Activated CD4-positive, alpha-beta T cell treated with anti-CD3 and anti-CD28 coated beads, Interleukin-2, amount 10 ng/mL, durations not matched to agents 24 days and 14 days (primary cell): ENCODE results near the gene ARHGAP28. TPM values are rescaled to one million over a fixed set of nuclear protein-coding genes. Genes with fewer than 3 reads are reported as not detected.

Source experiments
- DNase-seq: peaks from one replicate; pipeline ENCODE4 v3.0.0; 2022
- H3K27ac Mint-ChIP-seq: one replicate; pipeline ENCODE4 v1.8.0; 2022; ENCODE audit warnings: mild to moderate bottlenecking, mixed read lengths
- H3K27me3 Mint-ChIP-seq: one replicate; pipeline ENCODE4 v1.8.0; 2022; ENCODE audit warnings: mixed read lengths
- H3K36me3 Mint-ChIP-seq: one replicate; pipeline ENCODE4 v1.8.0; 2022; ENCODE audit warnings: low read depth, mild to moderate bottlenecking, mixed read lengths
- H3K4me1 Mint-ChIP-seq: one replicate; pipeline ENCODE4 v1.8.0; 2021; ENCODE audit warnings: mixed read lengths
- H3K4me3 Mint-ChIP-seq: one replicate; pipeline ENCODE4 v1.8.0; 2022; ENCODE audit warnings: mild to moderate bottlenecking, moderate library complexity, mixed read lengths
- H3K9me3 Mint-ChIP-seq: one replicate; pipeline ENCODE4 v1.8.0; 2021; ENCODE audit warnings: mixed read lengths
- intact Hi-C: fragments of 100-400 bp; cut with micrococcal nuclease; formaldehyde crosslinking; loops from one replicate; pipeline ENCODE4 v1.15.1; 2023
- total RNA-seq: library from RNA; stranded (reverse); gene quantifications from 2 replicates; pipeline ENCODE4 v1.2.3, GENCODE V29; 2022

Gene ARHGAP28
- total RNA-seq, 1 donor from 2014 or later, result not detected

- H3K4me3 Mint-ChIP-seq, result no peak overlapping the region
- peak; percentile 59 for DNase-seq
- no peaks in the 10 kb centered on the region for H3K36me3 Mint-ChIP-seq
- no peak overlapping the region for H3K27ac Mint-ChIP-seq
- no peaks in the 10 kb centered on the region for H3K9me3 Mint-ChIP-seq
- intact Hi-C loops, result no loop called here
- no peaks in the 10 kb centered on the region for H3K4me1 Mint-ChIP-seq
- no peaks in the 10 kb centered on the region for H3K27me3 Mint-ChIP-seq
Observed at GRCh38 chr18:6885992-6886796, 156.7 kb downstream of the ARHGAP28 start.

GRCh38 chr18:6886797-6887330, 157.3 kb downstream of the ARHGAP28 start:
- intact Hi-C loops, result no loop called here
- Mint-ChIP-seq H3K27me3 (no peaks in the 10 kb centered on the region), H3K36me3 (no peaks in the 10 kb centered on the region), H3K27ac (no peak overlapping the region), H3K9me3 (no peaks in the 10 kb centered on the region), H3K4me1 (no peaks in the 10 kb centered on the region), H3K4me3 (no peak overlapping the region)
- no peak for DNase-seq

- H3K36me3 Mint-ChIP-seq, result no peaks in the 10 kb centered on the region
Observed at GRCh38 chr18:6891788-6892187, 162.3 kb downstream of the ARHGAP28 start.

GRCh38 chr18:6901286-6901926, 171.9 kb downstream of the ARHGAP28 start:
- no peak overlapping the region for H3K27ac Mint-ChIP-seq
- no peaks in the 10 kb centered on the region for H3K36me3 Mint-ChIP-seq
- H3K4me3 Mint-ChIP-seq, result no peak overlapping the region
- intact Hi-C loops, result no loop called here
- H3K4me1 Mint-ChIP-seq, result no peaks in the 10 kb centered on the region
- no peaks in the 10 kb centered on the region for H3K27me3 Mint-ChIP-seq
- DNase-seq, result no peak
- peaks cover 5% of the 10 kb centered on the region for H3K9me3 Mint-ChIP-seq

More at GRCh38 chr18:6891788-6892187, 162.3 kb downstream of the ARHGAP28 start:
- intact Hi-C loops, result no loop called here
- Mint-ChIP-seq H3K4me3 (no peak overlapping the region), H3K27me3 (no peaks in the 10 kb centered on the region), H3K9me3 (no peaks in the 10 kb centered on the region), H3K4me1 (no peaks in the 10 kb centered on the region), H3K27ac (no peak overlapping the region)
- no peak for DNase-seq

- Mint-ChIP-seq H3K4me3 (no peak overlapping the region), H3K27me3 (no peaks in the 10 kb centered on the region), H3K36me3 (no peaks in the 10 kb centered on the region), H3K27ac (no peak overlapping the region), H3K4me1 (no peaks in the 10 kb centered on the region), H3K9me3 (peaks cover 4% of the 10 kb centered on the region)
- intact Hi-C loops, result no loop called here
- DNase-seq, result no peak
Observed at GRCh38 chr18:6917072-6917471, 187.6 kb downstream of the ARHGAP28 start.

DNA sequence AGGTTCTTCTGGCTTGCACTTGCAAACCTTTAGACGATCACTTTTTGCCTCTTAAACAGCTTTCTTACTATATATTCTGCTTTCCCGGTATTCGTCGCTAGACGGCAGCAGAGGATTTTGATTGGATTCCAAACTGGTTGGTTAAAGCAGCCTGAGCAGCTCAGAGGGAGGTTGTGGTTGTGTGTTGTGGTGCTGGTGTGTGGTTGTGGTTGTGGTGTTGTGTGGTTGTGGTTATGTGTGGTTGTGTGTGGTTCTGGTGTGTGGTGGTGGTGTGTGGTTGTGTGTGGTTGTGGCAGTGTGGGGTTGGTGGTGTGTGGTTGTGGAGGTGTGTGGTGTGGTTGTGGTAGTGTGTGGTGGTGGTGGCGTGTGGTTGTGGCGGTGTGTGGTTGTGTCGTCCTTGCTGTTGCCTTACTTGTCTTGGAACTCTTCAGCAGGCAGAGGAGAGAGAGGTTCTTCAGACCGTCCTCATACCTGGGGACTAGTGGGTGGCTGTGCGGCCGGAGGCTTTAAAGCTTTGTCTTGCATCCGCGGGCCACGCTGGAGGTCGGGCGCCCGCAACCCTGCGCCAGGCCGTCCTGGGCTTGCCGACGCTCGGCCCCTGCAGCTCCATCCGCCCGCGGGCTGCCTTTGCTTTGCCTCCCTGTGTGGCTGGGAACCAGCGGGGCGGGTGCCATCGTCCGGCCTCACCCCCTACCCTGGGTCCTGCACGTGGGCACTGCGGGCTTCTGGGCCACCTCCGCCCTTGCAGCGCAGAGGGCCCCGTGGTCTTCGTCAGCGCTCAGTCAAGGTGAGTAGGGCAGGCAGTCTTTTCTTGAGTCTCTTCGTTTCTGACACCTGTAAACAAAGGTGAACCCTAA, 190.8 kb downstream of the ARHGAP28 start:
- peaks cover 4% of the 10 kb centered on the region for H3K9me3 Mint-ChIP-seq
- DNase-seq, result peak; percentile 73
- no peaks in the 10 kb centered on the region for H3K4me1 Mint-ChIP-seq
- H3K27ac Mint-ChIP-seq, result no peak overlapping the region
- no peaks in the 10 kb centered on the region for H3K27me3 Mint-ChIP-seq
- no peak overlapping the region for H3K4me3 Mint-ChIP-seq
- no peaks in the 10 kb centered on the region for H3K36me3 Mint-ChIP-seq
- intact Hi-C loops, result no loop called here

DNA sequence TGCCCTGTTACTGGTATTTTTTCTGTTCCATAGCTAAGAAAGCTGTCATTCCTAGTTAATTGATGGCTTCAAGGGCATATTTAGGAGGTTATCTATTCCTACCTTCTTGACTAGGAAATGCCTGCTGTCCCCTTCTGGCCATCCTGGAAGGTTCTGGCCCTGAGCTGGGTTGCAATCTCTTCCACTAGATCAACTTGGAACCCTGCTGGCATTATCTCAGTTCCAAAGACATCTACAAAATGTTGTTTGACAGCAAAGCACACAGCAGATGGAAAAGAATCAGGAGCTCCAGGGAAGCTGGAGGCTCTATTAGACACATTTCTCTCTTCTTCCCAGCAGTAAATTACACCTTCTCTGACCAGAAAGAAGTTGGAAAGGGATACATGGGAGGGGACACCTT, 192.1 kb downstream of the ARHGAP28 start:
- Mint-ChIP-seq H3K9me3 (peaks cover 4% of the 10 kb centered on the region), H3K4me3 (no peak overlapping the region), H3K27ac (no peak overlapping the region), H3K4me1 (no peaks in the 10 kb centered on the region), H3K27me3 (no peaks in the 10 kb centered on the region), H3K36me3 (no peaks in the 10 kb centered on the region)
- DNase-seq, result no peak
- intact Hi-C loops, result no loop called here

DNA sequence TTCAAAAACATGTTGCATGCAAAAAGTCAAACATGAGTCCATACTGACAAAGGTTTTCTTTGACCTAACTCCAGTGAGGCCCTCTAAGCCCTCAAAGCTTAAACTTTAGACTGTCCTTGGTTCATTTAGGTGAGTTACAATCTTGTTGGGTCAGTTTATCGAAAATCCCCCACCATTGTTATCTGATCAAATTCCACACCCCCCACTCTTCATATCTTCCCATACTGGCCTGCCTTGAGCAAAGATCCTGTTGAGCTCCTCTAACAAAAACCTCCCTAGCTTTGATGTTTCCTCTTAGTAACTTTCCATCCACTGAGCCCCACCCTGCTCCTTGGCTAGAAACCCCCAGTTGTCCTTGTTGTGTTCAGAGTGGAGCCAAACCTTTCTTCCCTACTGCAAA, 193.7 kb downstream of the ARHGAP28 start:
- intact Hi-C loops, result no loop called here
- DNase-seq, result no peak
- Mint-ChIP-seq H3K4me1 (no peaks in the 10 kb centered on the region), H3K9me3 (peaks cover 4% of the 10 kb centered on the region), H3K36me3 (no peaks in the 10 kb centered on the region), H3K4me3 (no peak overlapping the region), H3K27ac (no peak overlapping the region), H3K27me3 (no peaks in the 10 kb centered on the region)

DNA sequence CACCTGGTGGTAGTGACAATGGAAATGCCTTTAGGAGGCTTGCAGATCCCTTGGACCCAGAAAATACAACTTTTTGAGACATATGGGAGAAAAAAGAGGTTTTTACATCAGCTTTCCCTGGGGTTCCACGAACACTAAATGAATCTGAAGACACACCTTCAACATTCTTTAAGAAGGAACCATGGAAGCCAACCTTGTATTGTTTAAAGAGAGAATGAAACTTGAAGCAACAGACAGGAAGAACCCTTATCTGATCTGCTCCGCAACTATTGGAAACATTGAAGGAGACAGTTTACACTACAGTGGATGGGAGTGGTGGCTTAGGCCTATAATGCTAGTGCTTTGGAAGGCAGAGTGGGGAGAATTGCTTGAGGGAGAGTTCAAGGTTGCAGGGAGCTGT, 197.6 kb downstream of the ARHGAP28 start:
- H3K9me3 Mint-ChIP-seq, result no peaks in the 10 kb centered on the region
- H3K4me1 Mint-ChIP-seq, result no peaks in the 10 kb centered on the region
- DNase-seq, result no peak
- no peaks in the 10 kb centered on the region for H3K27me3 Mint-ChIP-seq
- H3K4me3 Mint-ChIP-seq, result no peak overlapping the region
- intact Hi-C loops, result no loop called here
- no peaks in the 10 kb centered on the region for H3K36me3 Mint-ChIP-seq
- H3K27ac Mint-ChIP-seq, result no peak overlapping the region

GRCh38 chr18:6928359-6928758, 198.8 kb downstream of the ARHGAP28 start:
- Mint-ChIP-seq H3K36me3 (no peaks in the 10 kb centered on the region), H3K4me1 (no peaks in the 10 kb centered on the region), H3K27me3 (no peaks in the 10 kb centered on the region), H3K4me3 (no peak overlapping the region), H3K27ac (no peak overlapping the region), H3K9me3 (no peaks in the 10 kb centered on the region)
- DNase-seq, result no peak
- intact Hi-C loops, result no loop called here

GRCh38 chr18:6929370-6930102, 200.0 kb downstream of the ARHGAP28 start:
- intact Hi-C loops, result no loop called here
- no peak overlapping the region for H3K27ac Mint-ChIP-seq
- no peaks in the 10 kb centered on the region for H3K9me3 Mint-ChIP-seq
- H3K27me3 Mint-ChIP-seq, result no peaks in the 10 kb centered on the region
- H3K36me3 Mint-ChIP-seq, result no peaks in the 10 kb centered on the region
- DNase-seq, result no peak
- no peaks in the 10 kb centered on the region for H3K4me1 Mint-ChIP-seq
- no peak overlapping the region for H3K4me3 Mint-ChIP-seq

- Mint-ChIP-seq H3K4me3 (no peak overlapping the region), H3K36me3 (no peaks in the 10 kb centered on the region), H3K4me1 (no peaks in the 10 kb centered on the region)
Observed at GRCh38 chr18:6934859-6935258, 205.3 kb downstream of the ARHGAP28 start.

DNA sequence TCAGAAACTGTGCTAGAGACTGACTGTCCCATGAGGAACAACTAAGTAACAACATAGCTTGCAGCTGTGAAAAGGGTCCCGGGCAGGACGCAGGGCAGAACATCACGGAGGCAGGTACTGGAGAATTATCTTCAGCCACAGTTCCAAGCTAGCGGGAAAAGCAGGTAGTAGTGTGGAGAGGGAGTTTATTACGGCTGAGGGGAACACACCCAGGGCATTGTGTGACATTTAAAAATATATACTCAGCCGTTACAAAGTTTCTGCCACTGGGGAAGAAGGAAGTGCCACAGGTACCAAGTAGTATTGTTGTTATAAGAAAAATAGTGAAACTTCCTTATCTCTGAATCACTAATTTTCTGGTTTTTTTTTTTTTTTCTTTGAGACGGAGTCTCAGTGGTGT, 208.5 kb downstream of the ARHGAP28 start:
- H3K9me3 Mint-ChIP-seq, result no peaks in the 10 kb centered on the region
- H3K4me3 Mint-ChIP-seq, result no peak overlapping the region
- no peaks in the 10 kb centered on the region for H3K4me1 Mint-ChIP-seq
- intact Hi-C loops, result no loop called here
- no peak for DNase-seq
- H3K27me3 Mint-ChIP-seq, result no peaks in the 10 kb centered on the region
- H3K36me3 Mint-ChIP-seq, result no peaks in the 10 kb centered on the region
- no peak overlapping the region for H3K27ac Mint-ChIP-seq

More at GRCh38 chr18:6934859-6935258, 205.3 kb downstream of the ARHGAP28 start:
- Mint-ChIP-seq H3K9me3 (no peaks in the 10 kb centered on the region), H3K27ac (no peak overlapping the region), H3K27me3 (no peaks in the 10 kb centered on the region)
- intact Hi-C loops, result no loop called here
- DNase-seq, result no peak
